Activated CD8-positive, alpha-beta memory T cell treated with anti-CD3 and anti-CD28 coated beads, Interleukin-2, amount 50 U/mL, for 1 hour (primary cell): ENCODE data around the gene CACNG1.
"Not testable (repeated sequence)": the region's sequence is repeated elsewhere in the genome, so short reads cannot be mapped to it uniquely, and the experiment has no call there.

Experiments used
- DNase-seq: peaks from one replicate; pipeline ENCODE4 v3.0.0-alpha.2; 2020; ENCODE audit errors: extremely low read depth

The CACNG1 gene

DNA sequence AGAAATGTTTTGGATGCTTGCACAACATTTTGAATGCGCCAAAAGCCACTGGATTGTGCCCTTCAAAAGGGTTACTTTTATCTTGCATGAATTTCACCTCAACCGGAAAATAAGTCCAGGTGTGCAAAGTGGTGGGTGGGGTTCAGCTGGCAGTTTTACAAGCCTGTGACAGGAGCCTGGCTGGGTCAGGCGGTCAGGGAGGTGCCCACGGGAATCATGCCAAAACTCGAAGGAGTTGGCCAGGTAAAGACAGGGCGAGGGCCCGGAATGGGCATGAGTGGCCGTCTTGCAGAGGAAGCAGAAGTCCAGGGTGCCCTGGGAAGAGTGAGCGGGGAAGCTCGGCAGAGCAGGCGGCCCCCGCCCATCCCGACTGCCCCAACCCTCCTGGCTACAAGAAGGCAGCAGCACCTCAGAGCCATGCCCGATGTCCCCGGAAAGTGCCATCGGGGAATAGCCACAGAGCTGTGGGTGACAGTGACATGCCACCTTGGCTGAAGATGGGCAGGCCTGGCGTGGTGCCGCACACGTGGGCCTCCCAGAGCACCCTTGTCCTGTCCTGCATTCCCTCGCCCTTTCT, 19.1 kb upstream of the CACNG1 start:
- no peak for DNase-seq

DNA sequence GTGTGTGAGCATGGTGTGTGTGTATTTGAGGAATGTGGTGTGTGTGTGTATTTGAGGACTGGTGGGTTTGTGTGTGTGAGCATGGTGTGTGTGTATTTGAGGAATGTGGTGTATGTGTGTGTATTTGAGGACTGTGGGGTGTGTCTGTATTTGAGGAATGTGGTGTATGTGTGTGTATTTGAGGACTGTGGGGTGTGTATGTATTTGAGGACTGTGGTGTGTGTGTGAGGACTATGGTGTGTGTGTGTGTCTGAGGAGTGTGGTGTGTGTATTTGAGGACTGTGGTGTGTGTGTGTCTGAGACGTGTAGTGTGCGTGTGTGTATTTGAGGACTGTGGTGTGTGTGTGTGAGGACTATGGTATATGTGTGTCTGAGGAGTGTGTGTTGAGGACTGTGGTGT, 18.0 kb upstream of the CACNG1 start:
- DNase-seq: no peak

DNA sequence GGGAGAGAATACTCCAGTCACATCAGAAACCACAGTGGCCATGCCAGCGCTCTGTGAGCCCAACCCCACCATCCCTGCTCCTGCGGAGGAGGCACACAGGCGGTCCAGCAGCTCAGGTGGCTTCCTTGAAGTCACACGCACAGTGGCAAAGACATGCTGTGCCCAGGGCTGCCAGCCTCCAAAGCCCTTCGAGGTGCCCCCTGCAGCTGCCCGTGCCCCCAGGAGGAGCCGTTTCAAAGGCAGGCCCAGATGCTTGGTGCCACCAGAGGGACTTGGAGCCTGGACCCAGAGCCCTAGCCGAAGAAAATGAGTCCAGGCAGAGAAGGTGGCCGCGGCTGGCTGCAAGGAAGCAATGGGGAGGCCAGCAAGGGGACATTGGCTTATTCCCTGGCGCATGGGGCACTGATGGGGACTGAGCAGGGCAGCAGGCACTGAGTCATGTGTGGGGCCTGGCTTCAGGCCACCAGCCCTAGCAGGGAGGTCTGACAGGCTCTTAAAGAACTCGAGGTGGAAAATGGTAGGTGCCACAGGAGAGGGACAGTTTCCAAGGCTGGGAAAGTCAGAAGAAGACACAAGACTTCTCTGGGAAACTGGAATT, 17.2 kb upstream of the CACNG1 start:
- DNase-seq: no peak

- no peak for DNase-seq
These were observed 13.7 kb upstream of the CACNG1 start for GRCh38 chr17:67030641-67031040.

- no peak for DNase-seq
These were observed 12.0 kb upstream of the CACNG1 start for GRCh38 chr17:67032382-67032781.

GRCh38 chr17:67032985-67033384, 11.4 kb upstream of the CACNG1 start:
- DNase-seq: no peak

GRCh38 chr17:67033613-67034012, 10.7 kb upstream of the CACNG1 start:
- DNase-seq: no peak

DNA sequence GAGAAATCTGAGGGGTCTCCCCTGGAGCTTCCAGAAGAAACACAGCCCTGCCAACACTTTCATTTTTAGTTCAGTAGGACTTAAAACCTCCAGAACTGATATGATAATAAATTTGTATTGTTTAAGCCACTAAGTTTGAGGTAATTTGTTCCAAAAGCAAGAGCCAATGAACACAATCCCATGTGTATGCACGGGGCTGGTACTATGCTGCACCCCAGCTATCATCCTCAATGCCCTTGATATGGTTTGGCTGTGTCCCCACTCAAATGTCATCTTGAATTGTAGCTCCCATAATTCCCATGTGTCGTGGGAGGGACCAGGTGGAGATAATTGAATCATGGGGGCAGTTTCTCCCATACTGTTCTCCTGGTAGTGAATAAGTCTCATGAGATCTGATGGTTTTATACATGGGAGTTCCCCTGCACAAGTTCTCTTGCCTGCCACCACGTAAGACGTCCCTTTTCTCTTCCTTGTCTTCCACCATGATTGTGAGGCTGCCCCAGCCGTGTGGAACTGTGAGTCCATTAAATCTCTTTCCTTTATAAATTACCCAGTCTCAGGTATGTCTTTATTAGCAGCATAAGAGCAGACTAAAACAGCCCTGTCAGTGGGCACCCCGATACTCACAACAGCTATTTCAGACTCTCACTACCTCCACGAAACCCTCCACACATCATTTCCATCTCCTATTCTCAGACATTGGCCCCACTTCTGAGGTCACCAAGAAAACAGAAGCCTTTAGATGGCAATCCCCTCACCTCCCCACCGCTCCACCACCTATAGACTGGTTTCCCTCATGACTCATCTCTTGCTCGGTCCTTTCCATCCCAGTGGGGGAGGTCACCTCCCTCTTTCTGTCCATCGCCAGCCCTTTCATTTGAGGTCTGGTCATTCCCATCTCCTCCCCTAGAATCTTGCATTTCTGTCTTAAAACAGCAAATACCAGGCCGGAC, 8.9 kb upstream of the CACNG1 start:
- no peak for DNase-seq

DNA sequence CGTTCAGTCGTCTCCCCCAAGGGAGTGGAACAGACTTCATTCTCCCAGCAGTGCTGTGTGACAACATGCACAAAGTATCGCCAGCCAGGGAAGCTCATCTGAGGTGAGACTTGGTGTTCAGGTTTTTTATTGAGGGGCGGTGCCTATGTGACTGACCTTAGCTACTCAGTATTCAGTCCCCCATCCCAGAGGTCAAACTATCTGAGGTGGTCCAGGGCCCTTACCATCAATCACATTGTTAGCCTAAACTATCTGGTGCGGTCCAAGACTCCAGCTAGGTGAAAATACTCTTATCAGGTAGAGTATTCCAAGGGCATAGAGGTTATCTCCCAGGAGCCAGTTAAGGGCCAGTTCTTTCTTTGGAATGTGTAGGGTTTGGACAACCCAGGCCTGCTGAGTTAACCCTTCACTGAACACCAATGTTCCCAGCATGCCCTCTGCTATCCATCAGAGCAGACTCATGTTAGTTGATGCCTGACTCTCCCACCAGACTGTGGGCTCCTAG, 5.4 kb upstream of the CACNG1 start:
- no peak for DNase-seq

DNA sequence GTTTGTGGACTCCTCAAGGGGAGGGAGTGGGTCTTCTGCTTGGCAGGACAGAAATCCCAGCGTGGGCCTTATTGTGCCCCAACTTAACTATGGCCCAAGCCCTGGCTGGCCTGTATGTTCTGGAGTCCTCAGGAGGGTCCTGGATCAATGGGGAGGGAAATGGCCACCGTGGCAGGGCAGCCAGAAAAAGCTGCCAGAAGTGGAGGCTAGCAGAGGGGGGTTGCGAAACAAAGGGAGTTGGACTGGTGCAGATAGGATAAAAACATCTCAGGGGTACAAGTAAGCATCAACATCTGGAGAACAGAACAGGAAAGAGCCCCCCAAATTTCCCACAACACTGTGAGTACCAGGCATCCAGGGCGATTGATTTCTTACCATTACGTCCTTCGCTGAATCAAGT, 3.7 kb upstream of the CACNG1 start:
- no peak for DNase-seq

DNA sequence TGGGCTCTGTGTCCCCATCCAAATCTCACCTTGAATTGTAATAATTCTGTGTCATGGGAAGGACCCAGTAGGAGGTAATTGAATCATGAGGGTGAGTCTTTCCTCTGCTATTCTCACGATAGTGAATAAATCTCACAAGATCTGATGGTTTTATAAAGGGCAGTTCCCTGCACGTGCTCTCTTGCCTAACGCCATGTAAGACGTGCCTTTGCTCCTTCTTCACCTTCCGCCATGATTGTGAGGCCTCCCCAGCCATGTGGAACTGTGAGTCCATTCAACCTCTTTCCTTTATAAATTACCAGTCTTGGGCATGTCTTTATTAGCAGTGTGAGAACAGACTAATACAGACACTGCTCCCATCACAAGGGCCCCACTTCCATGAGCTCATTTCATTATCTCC, 3.2 kb upstream of the CACNG1 start:
- not testable (repeated sequence) for DNase-seq

DNA sequence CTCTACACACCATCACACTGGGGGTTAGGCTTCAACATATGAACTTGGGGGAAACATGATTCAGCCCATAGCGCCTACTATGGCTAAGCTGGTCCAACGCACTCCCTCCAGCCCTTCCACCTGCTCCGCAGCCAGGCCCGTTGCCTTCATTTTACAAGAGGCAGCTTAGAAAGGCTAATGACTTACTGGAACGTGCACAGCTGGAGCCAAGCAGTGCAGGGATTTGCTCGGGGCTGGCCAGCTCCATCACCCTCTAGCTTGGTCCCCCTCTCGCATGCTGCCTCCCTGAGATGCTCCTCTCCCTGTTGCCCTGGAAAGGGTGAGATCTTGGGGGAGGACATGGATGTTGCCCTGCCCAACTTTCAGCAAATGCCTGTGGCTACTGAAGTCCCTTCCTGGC, 2.8 kb upstream of the CACNG1 start:
- DNase-seq: no peak

DNA sequence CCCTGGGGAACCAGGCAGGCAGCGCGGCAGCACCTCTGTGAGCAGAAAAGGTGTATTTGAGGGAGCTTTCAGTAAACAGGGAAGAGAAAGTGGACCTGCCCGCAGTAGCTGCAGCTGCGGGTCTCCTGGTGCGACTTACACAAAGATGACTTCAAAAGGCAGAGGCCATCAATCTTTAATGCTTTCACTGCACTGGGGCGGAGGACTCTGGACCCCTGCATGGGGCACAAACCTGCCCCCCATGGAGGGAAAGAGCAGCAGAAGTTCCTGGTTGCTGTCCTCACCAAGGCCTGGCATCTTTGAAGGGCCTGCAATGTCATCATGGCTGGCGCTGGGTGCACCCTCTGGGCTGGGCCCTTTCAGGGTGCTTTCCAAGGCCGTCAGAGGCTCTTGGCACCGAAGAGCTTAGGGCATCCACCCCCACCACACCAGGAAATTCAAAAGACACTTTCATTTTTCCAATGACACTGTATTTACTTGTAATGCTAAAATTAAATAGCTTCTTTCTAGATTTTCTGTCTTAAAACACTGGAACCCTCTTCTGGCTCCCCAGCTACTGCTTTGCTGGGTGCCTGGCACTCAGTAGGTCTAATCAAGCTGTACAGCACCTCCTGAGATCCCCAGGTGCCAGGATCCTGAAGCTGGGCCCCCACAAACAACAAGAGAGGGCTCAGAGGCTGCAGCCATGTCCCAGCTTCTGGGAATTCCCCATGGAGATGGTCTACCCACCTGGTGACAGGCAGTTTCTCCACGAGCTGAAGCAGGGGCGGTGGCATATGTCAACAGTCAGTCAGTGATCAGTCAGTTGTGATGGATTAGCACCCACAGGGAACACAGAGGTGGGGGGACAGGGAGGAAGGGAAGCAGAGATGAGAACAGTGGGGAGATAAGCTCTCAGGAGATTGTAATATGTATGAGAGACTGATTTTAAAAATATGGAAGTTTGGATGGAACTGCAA, 2.1 kb upstream of the CACNG1 start:
- no peak for DNase-seq

GRCh38 chr17:67043283-67043682, 1.1 kb upstream of the CACNG1 start:
- DNase-seq: no peak

DNA sequence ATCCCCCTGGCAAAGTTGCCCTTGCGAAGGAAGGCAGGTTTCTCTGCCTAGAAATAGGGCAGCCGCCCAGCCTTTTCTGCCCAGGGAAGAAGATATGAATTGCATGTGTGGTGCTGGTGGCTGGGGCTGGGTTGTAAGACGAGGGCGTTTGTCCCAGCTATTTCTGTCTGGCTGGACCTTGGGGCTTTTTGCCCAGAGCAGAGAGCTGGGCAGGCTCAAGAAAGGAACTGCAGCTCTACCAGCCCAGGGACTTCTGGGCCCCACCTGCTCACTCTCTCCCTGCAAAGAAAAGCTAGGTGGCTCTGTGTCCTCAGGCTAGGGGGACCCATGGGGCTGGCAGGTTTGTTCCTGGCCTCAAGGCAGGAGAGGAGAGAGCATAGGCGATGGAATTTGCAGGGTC, 586 bp downstream of the CACNG1 start:
- DNase-seq: no peak

- DNase-seq: no peak
These were observed 2.0 kb downstream of the CACNG1 start for GRCh38 chr17:67046398-67046797.

DNA sequence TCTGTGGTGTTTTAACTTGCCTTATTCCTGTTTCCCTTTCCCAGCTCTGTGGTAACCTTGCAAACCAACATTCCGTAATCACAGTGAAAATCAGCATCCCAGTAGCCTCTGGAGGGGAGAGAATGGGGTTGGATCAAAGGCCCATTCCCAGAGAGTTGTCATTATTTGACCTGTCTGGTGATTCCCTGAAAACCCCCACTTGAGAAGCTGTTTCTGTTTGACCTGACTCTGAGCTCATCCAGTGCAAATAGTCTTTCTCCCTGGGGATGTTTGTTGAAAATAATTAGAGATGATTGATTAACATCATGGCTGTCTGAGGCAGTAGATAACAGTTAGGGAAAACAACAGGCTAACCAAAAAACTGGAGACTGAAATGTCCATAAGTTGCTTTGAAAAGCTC, 3.0 kb downstream of the CACNG1 start:
- DNase-seq: no peak

GRCh38 chr17:67049025-67049739, 4.8 kb downstream of the CACNG1 start:
- no peak for DNase-seq

- DNase-seq: no peak
These were observed 5.7 kb downstream of the CACNG1 start for GRCh38 chr17:67050066-67050465.

GRCh38 chr17:67050471-67051154, 6.3 kb downstream of the CACNG1 start:
- no peak for DNase-seq
